A549 (cell line): Measurements from ENCODE around the gene SETBP1.

Experiments
- CHD2 ChIP-seq: fragments of 150-350 bp; IDR thresholded peaks from 2 replicates; pipeline ENCODE4 v1.6.1; 2014; ENCODE audit warnings: low read length; ENCODE audit not compliant: partially characterized antibody
- CHD4 ChIP-seq: fragments of 200-600 bp; sonication (generic); IDR thresholded peaks from 2 replicates; pipeline ENCODE4 v1.6.1; 2016; ENCODE audit warnings: antibody characterized with exemption, mild to moderate bottlenecking, borderline replicate concordance
- EP300 ChIP-seq, 2 experiments: fragments of >200 bp; sonication (Bioruptor Twin); formaldehyde crosslinking; IDR thresholded peaks; 2 replicates in 1 of 2; 3 replicates in 1 of 2; pipeline ENCODE4 v1.6.1; 2016 to 2017
- JUNB ChIP-seq: fragments of >200 bp; sonication (Bioruptor Twin); formaldehyde crosslinking; IDR thresholded peaks from 2 replicates; pipeline ENCODE4 v1.6.1; 2016
- MAFK ChIP-seq: fragments of 450-650 bp; IDR thresholded peaks from 2 replicates; pipeline ENCODE4 v1.6.1; 2014; ENCODE audit not compliant: partially characterized antibody
- POLR2A ChIP-seq: IDR thresholded peaks from 2 replicates; pipeline ENCODE4 v1.6.1; 2012; ENCODE audit warnings: mild to moderate bottlenecking, low read length
- RCOR1 ChIP-seq: fragments of 150-350 bp; IDR thresholded peaks from 2 replicates; pipeline ENCODE4 v1.6.1; 2014; ENCODE audit warnings: antibody characterized with exemption, low read length, low read depth
- RFX5 ChIP-seq: fragments of 450-650 bp; IDR thresholded peaks from 2 replicates; pipeline ENCODE4 v1.7.1; 2014; ENCODE audit warnings: antibody characterized with exemption, mild to moderate bottlenecking, moderate library complexity
- RNF2 ChIP-seq: fragments of 200-600 bp; sonication (generic); IDR thresholded peaks from 2 replicates; pipeline ENCODE4 v1.6.1; 2016; ENCODE audit warnings: low read depth, mild to moderate bottlenecking, antibody characterized with exemption, moderate library complexity, borderline replicate concordance
- TF ChIP-seq, protein P1 (sequence below): fragments of >200 bp; sonication (Bioruptor Twin); formaldehyde crosslinking; IDR thresholded peaks from 3 replicates; pipeline ENCODE4 v1.5.1; 2016
- TF ChIP-seq, protein P2 (sequence below): fragments of 450-650 bp; IDR thresholded peaks from 2 replicates; pipeline ENCODE4 v1.6.1; 2014; ENCODE audit warnings: antibody characterized with exemption
- TF ChIP-seq, protein P3 (sequence below): fragments of 250-450 bp; sonication (Bioruptor Pico); IDR thresholded peaks from 2 replicates; pipeline ENCODE4 v1.5.0; 2021; ENCODE audit warnings: mild to moderate bottlenecking, moderate library complexity, borderline replicate concordance
- TF ChIP-seq, protein P4 (sequence below): IDR thresholded peaks from 2 replicates; pipeline ENCODE4 v1.6.1; 2012

DNA sequence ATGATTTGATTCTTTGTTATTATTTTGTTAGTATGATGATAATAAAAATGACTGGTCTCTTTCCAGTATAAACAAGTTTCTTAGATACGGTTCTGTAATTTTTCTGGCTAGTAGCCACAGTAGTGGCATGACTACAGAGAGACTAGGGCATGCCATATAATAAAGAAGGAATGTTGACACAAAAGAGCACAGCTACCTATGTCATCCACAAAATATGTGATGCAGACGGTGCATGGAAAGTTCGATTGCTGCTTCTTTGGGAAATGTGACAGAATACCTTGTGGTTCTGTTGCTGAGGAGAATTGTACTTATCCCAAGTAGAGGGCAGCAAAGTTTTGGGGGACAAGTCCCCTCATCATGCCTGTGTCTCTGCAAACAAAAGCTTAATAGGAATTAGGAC, 26.1 kb upstream of the SETBP1 start:
- TF ChIP-seq, protein P1, sequence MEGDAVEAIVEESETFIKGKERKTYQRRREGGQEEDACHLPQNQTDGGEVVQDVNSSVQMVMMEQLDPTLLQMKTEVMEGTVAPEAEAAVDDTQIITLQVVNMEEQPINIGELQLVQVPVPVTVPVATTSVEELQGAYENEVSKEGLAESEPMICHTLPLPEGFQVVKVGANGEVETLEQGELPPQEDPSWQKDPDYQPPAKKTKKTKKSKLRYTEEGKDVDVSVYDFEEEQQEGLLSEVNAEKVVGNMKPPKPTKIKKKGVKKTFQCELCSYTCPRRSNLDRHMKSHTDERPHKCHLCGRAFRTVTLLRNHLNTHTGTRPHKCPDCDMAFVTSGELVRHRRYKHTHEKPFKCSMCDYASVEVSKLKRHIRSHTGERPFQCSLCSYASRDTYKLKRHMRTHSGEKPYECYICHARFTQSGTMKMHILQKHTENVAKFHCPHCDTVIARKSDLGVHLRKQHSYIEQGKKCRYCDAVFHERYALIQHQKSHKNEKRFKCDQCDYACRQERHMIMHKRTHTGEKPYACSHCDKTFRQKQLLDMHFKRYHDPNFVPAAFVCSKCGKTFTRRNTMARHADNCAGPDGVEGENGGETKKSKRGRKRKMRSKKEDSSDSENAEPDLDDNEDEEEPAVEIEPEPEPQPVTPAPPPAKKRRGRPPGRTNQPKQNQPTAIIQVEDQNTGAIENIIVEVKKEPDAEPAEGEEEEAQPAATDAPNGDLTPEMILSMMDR: no peak
- TF ChIP-seq RCOR1 (no peak), POLR2A (no peak), CHD2 (no peak), MAFK (no peak), JUNB (no peak), EP300 (IDR thresholded peaks at IDR 0.05) (no peak), RFX5 (no peak), CHD4 (no peak), RNF2 (no peak)
- TF ChIP-seq, protein P2, sequence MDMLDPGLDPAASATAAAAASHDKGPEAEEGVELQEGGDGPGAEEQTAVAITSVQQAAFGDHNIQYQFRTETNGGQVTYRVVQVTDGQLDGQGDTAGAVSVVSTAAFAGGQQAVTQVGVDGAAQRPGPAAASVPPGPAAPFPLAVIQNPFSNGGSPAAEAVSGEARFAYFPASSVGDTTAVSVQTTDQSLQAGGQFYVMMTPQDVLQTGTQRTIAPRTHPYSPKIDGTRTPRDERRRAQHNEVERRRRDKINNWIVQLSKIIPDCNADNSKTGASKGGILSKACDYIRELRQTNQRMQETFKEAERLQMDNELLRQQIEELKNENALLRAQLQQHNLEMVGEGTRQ: no peak
- TF ChIP-seq, protein P3, sequence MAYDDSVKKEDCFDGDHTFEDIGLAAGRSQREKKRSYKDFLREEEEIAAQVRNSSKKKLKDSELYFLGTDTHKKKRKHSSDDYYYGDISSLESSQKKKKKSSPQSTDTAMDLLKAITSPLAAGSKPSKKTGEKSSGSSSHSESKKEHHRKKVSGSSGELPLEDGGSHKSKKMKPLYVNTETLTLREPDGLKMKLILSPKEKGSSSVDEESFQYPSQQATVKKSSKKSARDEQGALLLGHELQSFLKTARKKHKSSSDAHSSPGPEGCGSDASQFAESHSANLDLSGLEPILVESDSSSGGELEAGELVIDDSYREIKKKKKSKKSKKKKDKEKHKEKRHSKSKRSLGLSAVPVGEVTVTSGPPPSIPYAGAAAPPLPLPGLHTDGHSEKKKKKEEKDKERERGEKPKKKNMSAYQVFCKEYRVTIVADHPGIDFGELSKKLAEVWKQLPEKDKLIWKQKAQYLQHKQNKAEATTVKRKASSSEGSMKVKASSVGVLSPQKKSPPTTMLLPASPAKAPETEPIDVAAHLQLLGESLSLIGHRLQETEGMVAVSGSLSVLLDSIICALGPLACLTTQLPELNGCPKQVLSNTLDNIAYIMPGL (CRISPR knock-in tag): no peak
- TF ChIP-seq, protein P4, sequence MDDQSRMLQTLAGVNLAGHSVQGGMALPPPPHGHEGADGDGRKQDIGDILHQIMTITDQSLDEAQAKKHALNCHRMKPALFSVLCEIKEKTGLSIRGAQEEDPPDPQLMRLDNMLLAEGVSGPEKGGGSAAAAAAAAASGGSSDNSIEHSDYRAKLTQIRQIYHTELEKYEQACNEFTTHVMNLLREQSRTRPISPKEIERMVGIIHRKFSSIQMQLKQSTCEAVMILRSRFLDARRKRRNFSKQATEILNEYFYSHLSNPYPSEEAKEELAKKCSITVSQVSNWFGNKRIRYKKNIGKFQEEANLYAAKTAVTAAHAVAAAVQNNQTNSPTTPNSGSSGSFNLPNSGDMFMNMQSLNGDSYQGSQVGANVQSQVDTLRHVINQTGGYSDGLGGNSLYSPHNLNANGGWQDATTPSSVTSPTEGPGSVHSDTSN: no peak
